Endothelial cell of umbilical vein (primary cell): ENCODE results near the gene LRRC46. TPM values are rescaled to one million over a fixed set of nuclear protein-coding genes. Genes with fewer than 3 reads are reported as not detected.

Source experiments
- BruUV-seq: library from RNA; stranded (reverse); fragments of 400-500 nt; replicated peaks from 2 replicates; lab custom pipeline; 2021; lab: Mats Ljungman, UMichigan
- CTCF ChIA-PET: fragments of 300-600, 350-600 bp; sonication (Branson Sonifier 250); formaldehyde crosslinking; loops from one replicate; lab custom pipeline; 2021; ENCODE audit warnings: antibody characterized with exemption, inconsistent platforms; lab: Charles Lee
- POLR2A ChIA-PET: fragments of 300-600, 350-600 bp; sonication (Branson Sonifier 250); formaldehyde crosslinking; loops from one replicate; lab custom pipeline; 2021; ENCODE audit warnings: antibody characterized with exemption, inconsistent platforms; lab: Charles Lee
- DNase-seq: peaks from one replicate; pipeline ENCODE4 v3.0.0-alpha.2; 2011; ENCODE audit warnings: low read depth, low spot score
- FAIRE-seq: peaks from 2 replicates; lab custom pipeline; 2011; peaks lifted over from hg19 to GRCh38; lab: Jason Lieb, UNC
- H2AFZ ChIP-seq: 2 replicates; pipeline ENCODE4 v1.6.0; 2012; ENCODE audit warnings: low read depth, low read length, control low read depth, inconsistent platforms
- H3K27ac ChIP-seq: 2 replicates; pipeline ENCODE4 v1.5.1; 2011; ENCODE audit warnings: low read depth, mild to moderate bottlenecking, control low read depth, low read length, moderate library complexity; ENCODE audit not compliant: insufficient read depth
- H3K27me3 ChIP-seq, 2 experiments: 2 replicates each; pipeline versions ENCODE4 v1.6.0 to v1.6.1; 2011; ENCODE audit warnings: low read length in 2 of 2, mixed read lengths in 1 of 2; ENCODE audit not compliant: control insufficient read depth in 2 of 2, insufficient read depth in 2 of 2
- H3K36me3 ChIP-seq, 2 experiments: 2 replicates in 1 of 2; 3 replicates in 1 of 2; pipeline ENCODE4 v1.5.1; 2011; ENCODE audit warnings: low read length in 2 of 2, mild to moderate bottlenecking in 1 of 2, moderate library complexity in 1 of 2; ENCODE audit not compliant: control insufficient read depth in 2 of 2, insufficient read depth in 2 of 2; ENCODE audit errors: extremely low read depth in 1 of 2
- H3K4me1 ChIP-seq: 3 replicates; pipeline ENCODE4 v1.5.1; 2011; ENCODE audit warnings: mild to moderate bottlenecking, low read length; ENCODE audit not compliant: control insufficient read depth, insufficient read depth; ENCODE audit errors: extremely low read depth
- H3K4me2 ChIP-seq: 2 replicates; pipeline ENCODE4 v1.6.1; 2011; ENCODE audit warnings: low read length, control low read depth, mixed read lengths; ENCODE audit not compliant: insufficient read depth
- H3K4me3 ChIP-seq, 3 experiments: fragments of 200-600 bp in 1 of 3; sonication (generic), shearing (Covaris generic) in 1 of 3; replicated peaks in 1 of 3; 2 replicates each; pipeline ENCODE4 v1.5.1; 2011 to 2016; ENCODE audit warnings: control low read depth in 3 of 3, low read length in 3 of 3, mild to moderate bottlenecking in 2 of 3, inconsistent platforms in 1 of 3, low read depth in 1 of 3, moderate library complexity in 1 of 3; ENCODE audit not compliant: insufficient read depth in 1 of 3
- H3K79me2 ChIP-seq: 2 replicates; pipeline ENCODE4 v1.6.0; 2012; ENCODE audit warnings: low read length, inconsistent platforms; ENCODE audit not compliant: control insufficient read depth, insufficient read depth
- H3K9ac ChIP-seq: replicated peaks from 2 replicates; pipeline ENCODE3; 2011; ENCODE audit warnings: low read length, control low read depth; ENCODE audit not compliant: insufficient read depth; ENCODE audit errors: extremely low read depth
- H3K9me1 ChIP-seq: replicated peaks from 3 replicates; pipeline ENCODE4 v1.6.0; 2011; ENCODE audit warnings: mild to moderate bottlenecking, low read length; ENCODE audit not compliant: control insufficient read depth, insufficient read depth; ENCODE audit errors: extremely low read depth
- H3K9me3 ChIP-seq: replicated peaks from 2 replicates; pipeline ENCODE4 v1.5.1; 2012; ENCODE audit warnings: low read length, inconsistent platforms; ENCODE audit not compliant: control insufficient read depth, insufficient read depth
- H4K20me1 ChIP-seq: replicated peaks from 2 replicates; pipeline ENCODE3; 2011; ENCODE audit warnings: mild to moderate bottlenecking, low read length; ENCODE audit not compliant: control insufficient read depth, insufficient read depth; ENCODE audit errors: extremely low read depth
- CTCF ChIP-seq, 2 donors: IDR thresholded peaks; 1 replicate in 1 of 2; 2 replicates in 1 of 2; pipeline ENCODE4 v1.5.1; 2011; ENCODE audit warnings: low read length in 2 of 2, mild to moderate bottlenecking in 2 of 2, moderate library complexity in 2 of 2, control low read depth in 1 of 2, inconsistent platforms in 1 of 2, low read depth in 1 of 2; ENCODE audit not compliant: insufficient read depth in 1 of 2; ENCODE audit errors: extremely low read depth in 1 of 2
- FOS ChIP-seq: IDR thresholded peaks from 2 replicates; pipeline ENCODE4 v1.6.1; 2011; ENCODE audit warnings: mild to moderate bottlenecking, low read length, moderate library complexity, borderline replicate concordance; ENCODE audit not compliant: insufficient read depth
- GATA2 ChIP-seq: IDR thresholded peaks from 2 replicates; pipeline ENCODE4 v1.7.0; 2011; ENCODE audit warnings: low read depth, mild to moderate bottlenecking, moderate library complexity, mixed read lengths, low read length; ENCODE audit not compliant: insufficient read length, insufficient read depth
- JUN ChIP-seq: IDR thresholded peaks from 2 replicates; pipeline ENCODE4 v1.6.1; 2011; ENCODE audit warnings: borderline replicate concordance, low read depth; ENCODE audit not compliant: insufficient read length, insufficient read depth
- MAX ChIP-seq: IDR thresholded peaks from 2 replicates; pipeline ENCODE4 v1.6.1; 2011; ENCODE audit not compliant: insufficient read depth, insufficient read length
- MYC ChIP-seq: IDR thresholded peaks from one replicate; pipeline ENCODE4 v1.6.1; 2011; ENCODE audit warnings: mild to moderate bottlenecking, low read depth, low read length
- POLR2A ChIP-seq: IDR thresholded peaks from 2 replicates; pipeline ENCODE4 v1.6.1; 2012; ENCODE audit warnings: low read depth, mild to moderate bottlenecking, control low read depth, low read length
- POLR2AphosphoS5 ChIP-seq: IDR thresholded peaks from 2 replicates; pipeline ENCODE4 v1.6.1; 2012; ENCODE audit warnings: low read depth, mild to moderate bottlenecking, control low read depth, low read length, moderate library complexity; ENCODE audit not compliant: insufficient read depth
- dilution Hi-C: fragments of 300-500 bp; cut with MboI; formaldehyde crosslinking; loops from one replicate; pipeline ENCODE4 v1.15.0; 2019; ENCODE audit warnings: low sequenced_read_pairs; ENCODE audit not compliant: extremely low pct_ligation_motif_present
- intact Hi-C: fragments of 100-400 bp; cut with micrococcal nuclease; formaldehyde crosslinking; loops from one replicate; pipeline ENCODE4 v1.10.0; 2022
- polyA plus RNA-seq, 4 experiments: library from polyadenylated mRNA; depleted of rRNA in 3 of 4; stranded (reverse) in 3 of 4; unstranded in 1 of 4; fragments of >200 nt; gene quantifications; 2 replicates each; pipeline versions ENCODE4 v1.2.1 to v1.2.3, GENCODE V29; 2011 to 2012; ENCODE audit warnings: missing spikeins in 1 of 4
- total RNA-seq: library from RNA; stranded (reverse); gene quantifications from 2 replicates; pipeline ENCODE4 v1.2.3, GENCODE V29; 2021

The LRRC46 gene
- total and polyA plus RNA-seq, 2 donors (not counting 3 experiments of a cell fraction or from before 2014, with no cell fraction given), result 0.36 to 0.42 TPM

- DNase-seq, result no peak
- no peak for TF ChIP-seq FOS
- no peak for TF ChIP-seq POLR2A
- TF ChIP-seq CTCF (IDR thresholded peaks at IDR 0.05; ENCODE audit: extremely low read depth in 1 of 2, insufficient read depth in 1 of 2, low read depth in 1 of 2, low read length in 2 of 2), result no peak
- no peak for TF ChIP-seq MAX
- no peak for TF ChIP-seq POLR2AphosphoS5
- TF ChIP-seq GATA2, result no peak
- TF ChIP-seq JUN, result no peak
- TF ChIP-seq MYC, result no peak
- peaks cover 3 to 29% of the 10 kb centered on the region in 2 experiments for H3K36me3 ChIP-seq
- H4K20me1 ChIP-seq, result no peaks in the 10 kb centered on the region
- no peaks in the 10 kb centered on the region for H3K9me3 ChIP-seq
- no peaks in the 10 kb centered on the region for H3K9me1 ChIP-seq
- POLR2A ChIA-PET, result interaction anchor here (0.6 to 1.6 kb wide), 2 partner anchors 10 to 754 kb away, joined by 5 to 8 read pairs; partner anchors contain the start of genes LRRC46 and MRPL10
- peak overlapping the region; percentile 40 to 72 (median 47) for H3K4me3 ChIP-seq
- peaks cover 9% of the 10 kb centered on the region for H3K79me2 ChIP-seq
- intact Hi-C loops, result loop anchor here (1.0 kb wide), 2 partner anchors 10 to 45 kb away; partner anchors contain the start of genes LRRC46 and MRPL10
- H2AFZ ChIP-seq, result peak overlapping the region; percentile 5
- H3K27ac ChIP-seq, result peak overlapping the region; percentile 48
- dilution Hi-C loops, result no loop called here
- H3K9ac ChIP-seq, result peak overlapping the region; percentile 48
- CTCF ChIA-PET, result interaction anchor here (0.6 to 2.1 kb wide), 5 partner anchors 10 to 69 kb away, joined by 3 to 22 read pairs (median 4); partner anchors contain the start of genes LRRC46, MRPL10 and SP6
- no peak for FAIRE-seq
- TSS peak; percentile 51 for BruUV-seq
- H3K27me3 ChIP-seq, result no peaks in the 10 kb centered on the region
- H3K4me2 ChIP-seq, result peak overlapping the region; percentile 60
- peaks cover 17% of the 10 kb centered on the region for H3K4me1 ChIP-seq
Observed at GRCh38 chr17:47821031-47821423, 10.4 kb upstream of the LRRC46 start.
